KMS-11 (cell line): ENCODE measurements around the gene ANKRD6.

ENCODE experiments used
- H2AFZ ChIP-seq: fragments of 200-600 bp; sonication (generic); 2 replicates; pipeline ENCODE4 v1.6.1; 2016; ENCODE audit warnings: antibody characterized with exemption, mixed run types, low read depth
- H3K27ac ChIP-seq: fragments of 200-600 bp; sonication (generic); 2 replicates; pipeline ENCODE4 v1.6.1; 2016; ENCODE audit warnings: mild to moderate bottlenecking, mixed run types
- H3K27me3 ChIP-seq: fragments of 200-600 bp; sonication (generic); 2 replicates; pipeline ENCODE4 v1.6.1; 2017; ENCODE audit warnings: mild to moderate bottlenecking, low read depth, mixed run types, moderate library complexity; ENCODE audit not compliant: insufficient read depth
- H3K36me3 ChIP-seq: fragments of 200-600 bp; sonication (generic); 2 replicates; pipeline ENCODE4 v1.6.1; 2017; ENCODE audit warnings: mild to moderate bottlenecking, mixed run types; ENCODE audit not compliant: insufficient read depth
- H3K4me1 ChIP-seq: fragments of 200-600 bp; sonication (generic); 2 replicates; pipeline ENCODE4 v1.6.1; 2016; ENCODE audit warnings: mild to moderate bottlenecking, low read depth, mixed run types; ENCODE audit not compliant: poor library complexity, severe bottlenecking
- H3K4me2 ChIP-seq: fragments of 200-600 bp; sonication (generic); 2 replicates; pipeline ENCODE4 v1.7.0; 2016; ENCODE audit warnings: mild to moderate bottlenecking, mixed run types
- H3K4me3 ChIP-seq: fragments of 200-600 bp; sonication (generic); IDR thresholded peaks from 2 replicates; pipeline ENCODE4 v1.6.1; 2017; ENCODE audit warnings: low read depth, low read length, mixed read lengths; ENCODE audit not compliant: insufficient read depth
- H3K79me2 ChIP-seq: fragments of 200-600 bp; sonication (generic); 2 replicates; pipeline ENCODE4 v1.6.1; 2016; ENCODE audit warnings: low read depth, mixed run types; ENCODE audit not compliant: insufficient read depth
- H3K9ac ChIP-seq: fragments of 200-600 bp; sonication (generic); 2 replicates; pipeline ENCODE4 v1.6.1; 2016; ENCODE audit warnings: mild to moderate bottlenecking, mixed run types
- H4K20me1 ChIP-seq: fragments of 200-600 bp; sonication (generic); 2 replicates; pipeline ENCODE4 v1.6.1; 2016; ENCODE audit warnings: mild to moderate bottlenecking, mixed run types; ENCODE audit not compliant: insufficient read depth
- CTCF ChIP-seq: fragments of 200-600 bp; sonication (generic); conservative IDR thresholded peaks from 2 replicates; pipeline ENCODE4 v1.6.1; 2017; ENCODE audit warnings: low read depth, mild to moderate bottlenecking, antibody characterized with exemption, low read length, moderate library complexity, mixed read lengths

Gene ANKRD6

GRCh38 chr6:89590133-89590532 is 157.2 kb downstream of the ANKRD6 start:
- Histone ChIP-seq H3K27ac (no peak overlapping the region), H3K27me3 (no peaks in the 10 kb centered on the region), H3K9ac (no peak overlapping the region), H3K36me3 (no peaks in the 10 kb centered on the region), H3K4me1 (no peaks in the 10 kb centered on the region), H3K4me2 (no peak overlapping the region), H4K20me1 (no peaks in the 10 kb centered on the region), H3K79me2 (no peaks in the 10 kb centered on the region), H3K4me3 (no peak overlapping the region), H2AFZ (no peak overlapping the region)
- no peak for TF ChIP-seq CTCF

- no peak overlapping the region for H2AFZ ChIP-seq
- peaks cover 6% of the 10 kb centered on the region for H3K4me1 ChIP-seq
- no peak overlapping the region for H3K27ac ChIP-seq
- no peaks in the 10 kb centered on the region for H4K20me1 ChIP-seq
- H3K4me2 ChIP-seq: no peak overlapping the region
- no peak overlapping the region for H3K4me3 ChIP-seq
- no peak for TF ChIP-seq CTCF
- H3K27me3 ChIP-seq: no peaks in the 10 kb centered on the region
- no peak overlapping the region for H3K9ac ChIP-seq
- no peaks in the 10 kb centered on the region for H3K79me2 ChIP-seq
- no peaks in the 10 kb centered on the region for H3K36me3 ChIP-seq
These were observed 158.8 kb downstream of the ANKRD6 start for GRCh38 chr6:89591745-89592144.

- no peaks in the 10 kb centered on the region for H3K36me3 ChIP-seq
- H4K20me1 ChIP-seq: no peaks in the 10 kb centered on the region
- no peak overlapping the region for H2AFZ ChIP-seq
- no peak for TF ChIP-seq CTCF
- no peaks in the 10 kb centered on the region for H3K79me2 ChIP-seq
- H3K27ac ChIP-seq: no peak overlapping the region
- H3K4me3 ChIP-seq: no peak overlapping the region
- no peak overlapping the region for H3K4me2 ChIP-seq
- H3K9ac ChIP-seq: no peak overlapping the region
- peaks cover 6% of the 10 kb centered on the region for H3K4me1 ChIP-seq
- no peaks in the 10 kb centered on the region for H3K27me3 ChIP-seq
These were observed 163.1 kb downstream of the ANKRD6 start for GRCh38 chr6:89596056-89596455.

- Histone ChIP-seq H3K4me3 (no peak overlapping the region), H3K4me2 (no peak overlapping the region), H3K4me1 (peaks cover 6% of the 10 kb centered on the region), H3K9ac (no peak overlapping the region), H3K36me3 (no peaks in the 10 kb centered on the region), H2AFZ (no peak overlapping the region), H3K79me2 (no peaks in the 10 kb centered on the region), H4K20me1 (no peaks in the 10 kb centered on the region), H3K27ac (no peak overlapping the region), H3K27me3 (no peaks in the 10 kb centered on the region)
- TF ChIP-seq CTCF: no peak
These were observed 163.5 kb downstream of the ANKRD6 start for GRCh38 chr6:89596484-89596883.
